HepG2 (cell line): ENCODE measurements around the gene ACTN4. TPM values are rescaled to one million over a fixed set of nuclear protein-coding genes. Genes with fewer than 3 reads are reported as not detected.

Experiments
- ATAC-seq: fragments of 200-7000 bp; cut with Tn5 transposase; 3 replicates; pipeline ENCODE4 v1.9.1; 2020; ENCODE audit warnings: mild to moderate bottlenecking, moderate library complexity
- BruUV-seq: library from RNA; stranded (reverse); fragments of 400-500 nt; replicated peaks from 2 replicates; lab custom pipeline; 2021; lab: Mats Ljungman, UMichigan
- CTCF ChIA-PET: fragments of 300-600 bp; formaldehyde crosslinking; extraction: SDS; loops from one replicate; lab custom pipeline; 2021; ENCODE audit warnings: low total read pairs, inconsistent platforms, low intra/inter-chr PET ratio; lab: Yijun Ruan, JAX
- POLR2A ChIA-PET: fragments of 350-600 bp; sonication (Branson Sonifier 250); formaldehyde crosslinking; loops from one replicate; lab custom pipeline; 2020; ENCODE audit warnings: antibody characterized with exemption, inconsistent platforms; lab: Yijun Ruan, JAX
- DNase-seq: peaks from one replicate; pipeline ENCODE4 v3.0.0-alpha.2; 2015; ENCODE audit warnings: low spot score
- FAIRE-seq: peaks from 3 replicates; lab custom pipeline; 2011; peaks lifted over from hg19 to GRCh38; lab: Jason Lieb, UNC
- H2AFZ ChIP-seq: one replicate; pipeline ENCODE4 v1.6.1; 2011; ENCODE audit warnings: low read length, inconsistent platforms
- H3K27ac ChIP-seq: fragments of 300-600 bp; 3 replicates; pipeline ENCODE4 v1.8.0; 2011; ENCODE audit warnings: mixed run types, mild to moderate bottlenecking, mixed read lengths, low read length, inconsistent platforms; ENCODE audit not compliant: insufficient read depth; ENCODE audit errors: extremely low read length
- H3K27me3 ChIP-seq, 2 experiments: fragments of 200-600 bp in 1 of 2; 2 replicates in 1 of 2; 3 replicates in 1 of 2; pipeline versions ENCODE4 v1.6.0 to v1.8.0; 2011; ENCODE audit warnings: low read length in 2 of 2, mild to moderate bottlenecking in 2 of 2, moderate library complexity in 2 of 2, inconsistent platforms in 1 of 2; ENCODE audit not compliant: insufficient read depth in 2 of 2, control insufficient read depth in 1 of 2
- H3K36me3 ChIP-seq, 2 experiments: fragments of 200-600 bp in 1 of 2; replicated peaks in 1 of 2; 2 replicates in 1 of 2; 3 replicates in 1 of 2; pipeline versions ENCODE4 v1.5.1 to v1.8.0; 2011; ENCODE audit warnings: low read length in 2 of 2, inconsistent platforms in 1 of 2; ENCODE audit not compliant: insufficient read depth in 2 of 2, control insufficient read depth in 1 of 2
- H3K4me1 ChIP-seq: 2 replicates; pipeline ENCODE4 v1.5.1; 2012; ENCODE audit warnings: low read length, inconsistent platforms; ENCODE audit not compliant: insufficient read depth
- H3K4me2 ChIP-seq: 2 replicates; pipeline ENCODE4 v1.6.0; 2011; ENCODE audit warnings: low read depth, low read length, inconsistent platforms
- H3K4me3 ChIP-seq, 3 experiments: fragments of 200-600 bp in 1 of 3; sonication (generic), shearing (Covaris generic) in 1 of 3; replicated peaks in 1 of 3; 2 replicates each; pipeline ENCODE4 v1.5.1; 2011 to 2016; ENCODE audit warnings: low read length in 3 of 3, inconsistent platforms in 2 of 3, low read depth in 2 of 3, mild to moderate bottlenecking in 2 of 3, control low read depth in 1 of 3, mixed read lengths in 1 of 3; ENCODE audit not compliant: insufficient read depth in 1 of 3
- H3K79me2 ChIP-seq: one replicate; pipeline ENCODE4 v1.6.1; 2011; ENCODE audit warnings: low read length, inconsistent platforms; ENCODE audit not compliant: insufficient read depth
- H3K9ac ChIP-seq: 2 replicates; pipeline ENCODE4 v1.6.0; 2011; ENCODE audit warnings: mild to moderate bottlenecking, low read depth, low read length, inconsistent platforms; ENCODE audit not compliant: insufficient read depth
- H3K9me3 ChIP-seq: 2 replicates; pipeline ENCODE4 v1.5.1; 2012; ENCODE audit warnings: mild to moderate bottlenecking, low read length
- H4K20me1 ChIP-seq: 2 replicates; pipeline ENCODE4 v1.6.0; 2011; ENCODE audit warnings: inconsistent platforms, mild to moderate bottlenecking, low read length, moderate library complexity; ENCODE audit not compliant: insufficient read depth
- AKNA ChIP-seq: sonication (generic); formaldehyde crosslinking; IDR thresholded peaks from 2 replicates; pipeline ENCODE4 v1.4.0; 2020; ENCODE audit warnings: missing genetic modification reagents, borderline replicate concordance
- CHD4 ChIP-seq: fragments of 200-600 bp; sonication (generic); IDR thresholded peaks from 2 replicates; pipeline ENCODE4 v1.7.0; 2017; ENCODE audit warnings: mild to moderate bottlenecking, low read length, borderline replicate concordance
- MAX ChIP-seq: IDR thresholded peaks from 2 replicates; pipeline ENCODE4 v1.6.1; 2012; ENCODE audit warnings: inconsistent platforms
- ONECUT2 ChIP-seq: sonication (generic); formaldehyde crosslinking; IDR thresholded peaks from 2 replicates; pipeline ENCODE4 v1.4.0; 2020; ENCODE audit warnings: missing genetic modification reagents
- SP4 ChIP-seq: sonication (generic); formaldehyde crosslinking; IDR thresholded peaks from 2 replicates; pipeline ENCODE4 v1.8.1; 2023; ENCODE audit warnings: mild to moderate bottlenecking, missing genetic modification reagents
- ZBTB38 ChIP-seq: sonication (generic); formaldehyde crosslinking; IDR thresholded peaks from 2 replicates; pipeline ENCODE4 v1.5.1; 2020; ENCODE audit warnings: mild to moderate bottlenecking, missing genetic modification reagents
- ZNF670 ChIP-seq: sonication (generic); formaldehyde crosslinking; IDR thresholded peaks from 2 replicates; pipeline ENCODE4 v1.8.0; 2022; ENCODE audit warnings: mild to moderate bottlenecking, missing genetic modification reagents, borderline replicate concordance
- ZNF687 ChIP-seq: sonication (generic); formaldehyde crosslinking; IDR thresholded peaks from 2 replicates; pipeline ENCODE4 v1.5.1; 2020; ENCODE audit warnings: mild to moderate bottlenecking, missing genetic modification reagents, moderate library complexity
- ZNF775 ChIP-seq: sonication (generic); formaldehyde crosslinking; IDR thresholded peaks from 2 replicates; pipeline ENCODE4 v1.4.0; 2020; ENCODE audit warnings: missing genetic modification reagents, mild to moderate bottlenecking, moderate library complexity, borderline replicate concordance
- WGBS: methylation state at CpG from one replicate; pipeline ENCODE4 v1.1.6; 2017; ENCODE audit warnings: low lambda C conversion rate; 5-methylcytosine and 5-hydroxymethylcytosine counted together
- in situ Hi-C: cut with HindIII; loops from 2 replicates; pipeline ENCODE4 v1.10.0; 2017; ENCODE audit warnings: low pct_unique_long_range_greater_than_20kb; ENCODE audit not compliant: extremely low pct_ligation_motif_present
- intact Hi-C: fragments of 100-400 bp; cut with micrococcal nuclease; formaldehyde crosslinking; loops from one replicate; pipeline ENCODE4 v1.10.0; 2022; ENCODE audit not compliant: unreplicated experiment
- polyA plus RNA-seq, 8 experiments: library from polyadenylated mRNA; depleted of rRNA in 3 of 8; stranded (reverse) in 7 of 8; unstranded in 1 of 8; fragments of >200 nt; fragmentation: Illumina TruSeq in 4 of 8; extraction: Trizol in 4 of 8; gene quantifications; 2 replicates each; pipeline versions ENCODE4 v1.2.1 to v1.2.3, GENCODE V29; 2011 to 2016; ENCODE audit warnings: low read depth in 4 of 8, missing spikeins in 1 of 8, mixed read lengths in 1 of 8; ENCODE audit not compliant: insufficient read depth in 1 of 8
- total RNA-seq, 5 experiments: library from RNA; depleted of rRNA; stranded (reverse); fragments of >200 nt; fragmentation: Illumina TruSeq; extraction: Trizol; gene quantifications; 2 replicates each; pipeline ENCODE4 v1.2.3, GENCODE V29; 2016; ENCODE audit warnings: low read depth in 1 of 5

Gene ACTN4
- total and polyA plus RNA-seq, 2 of the 13 experiments (the other 11 are each of a cell fraction or from before 2014, with no cell fraction given) = 171 to 192 TPM

- ATAC-seq (peak; percentile 10), FAIRE-seq (no peak), DNase-seq (no peak)
- Histone ChIP-seq H3K4me3 (peak overlapping the region in 1 of 3 experiments; percentile 49; a peak in 1 of 6 replicates), H3K9ac (peak overlapping the region; percentile 67; the same call in 1 of the 2 replicates), H3K27me3 (no peaks in the 10 kb centered on the region), H2AFZ (no peak overlapping the region), H3K27ac (peak overlapping the region; percentile 85), H4K20me1 (peaks cover 3% of the 10 kb centered on the region; the same call in 1 of the 2 replicates), H3K36me3 (peaks cover 9 to 15% of the 10 kb centered on the region in 2 experiments; a peak in 4 of 5 replicates), H3K4me1 (peaks cover 100% of the 10 kb centered on the region), H3K79me2 (peaks cover 98% of the 10 kb centered on the region), H3K4me2 (peak overlapping the region; percentile 68), H3K9me3 (no peaks in the 10 kb centered on the region)
- CTCF ChIA-PET = interaction anchor here (1.2 kb wide), 1 partner anchor 52 kb away, joined by 3 read pairs; no protein-coding TSS in a partner anchor
- in situ Hi-C loops = no loop called here
- 86% methylated on average over 4 of the region's 5 CpGs for WGBS
- no peak for TF ChIP-seq MAX
- no peak for TF ChIP-seq AKNA (CRISPR knock-in tag)
- TF ChIP-seq ZNF775 (CRISPR knock-in tag) = no peak
- TF ChIP-seq SP4 (CRISPR knock-in tag) = no peak
- 0 out of 2 replicates have a peak, but pooled peaks have one; percentile 45 for TF ChIP-seq ZNF670 (CRISPR knock-in tag)
- TF ChIP-seq CHD4 = no peak
- TF ChIP-seq ZNF687 (CRISPR knock-in tag) = peak; percentile 42
- peak; percentile 35; the same call in 1 of the 2 replicates for TF ChIP-seq ZBTB38 (CRISPR knock-in tag)
- TF ChIP-seq ONECUT2 = no peak
- intact Hi-C loops = loop anchor here (5.0 kb wide), 1 partner anchor 34 kb away; no protein-coding TSS in a partner anchor
- POLR2A ChIA-PET = interaction anchor here (0.6 to 3.4 kb wide), 12 partner anchors 11 to 44 kb away, joined by 3 to 51 read pairs (median 4); partner anchors contain the start of gene ACTN4
- no TSS peak for BruUV-seq
Measured at GRCh38 chr19:38686530-38686888, 39.1 kb downstream of the ACTN4 start.
